Vagina (tissue), 2 donors: Measurements from ENCODE around the gene VEGFD.

Source experiments
- CTCF ChIP-seq, 3 experiments: fragments of 450-650 bp in 2 of 3; fragments of 200-600 bp in 1 of 3; sonication (generic) in 1 of 3; IDR thresholded peaks; one replicate each; pipeline ENCODE4 v1.5.1; 2017 to 2019; ENCODE audit warnings: antibody characterized with exemption in 3 of 3, mild to moderate bottlenecking in 2 of 3, moderate library complexity in 2 of 3
- POLR2AphosphoS5 ChIP-seq, 2 donors: sonication (generic); formaldehyde crosslinking; IDR thresholded peaks; one replicate each; pipeline ENCODE4 v1.9.0; 2017; ENCODE audit warnings: antibody characterized with exemption in 2 of 2, mild to moderate bottlenecking in 2 of 2, low read depth in 1 of 2; ENCODE audit not compliant: insufficient read depth in 1 of 2

DNA sequence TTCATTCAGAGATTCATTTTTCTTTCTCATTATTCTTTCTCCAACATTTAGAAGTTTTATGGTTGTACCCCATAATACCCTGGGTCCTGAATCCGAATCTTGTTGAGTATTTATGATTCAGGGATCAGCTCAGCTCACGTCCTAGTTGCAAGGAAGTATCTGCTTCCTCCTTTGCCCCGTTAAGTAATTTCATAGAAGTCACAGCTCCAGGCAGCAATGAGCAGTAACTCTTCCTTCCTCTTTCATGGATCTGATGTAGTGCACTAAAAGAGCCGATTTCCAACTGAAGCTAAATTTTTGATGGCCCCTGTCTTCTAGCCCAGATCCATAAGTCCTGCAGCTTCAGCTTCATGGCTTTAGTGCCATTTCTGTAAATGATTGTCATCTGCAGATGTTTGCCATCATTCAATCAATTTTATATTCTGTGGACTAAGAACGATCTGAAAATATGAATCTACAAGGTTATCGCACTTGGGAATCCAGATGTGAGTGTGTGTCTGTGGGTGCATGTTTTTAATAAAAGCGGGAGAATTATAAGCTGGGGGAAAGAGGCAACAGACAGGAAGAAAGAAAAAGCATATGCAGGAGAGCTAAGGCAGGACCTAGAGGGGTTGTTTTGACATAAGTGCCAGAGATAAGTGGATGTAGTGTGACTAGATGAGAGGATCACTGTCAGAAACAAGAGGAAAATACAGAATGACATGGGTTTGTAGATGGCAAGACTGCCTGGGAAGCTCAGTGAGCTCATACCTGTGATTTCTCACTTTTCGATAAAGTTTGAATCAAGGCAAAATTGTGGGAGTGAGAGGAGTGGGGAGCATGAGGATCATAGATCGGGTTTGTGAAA is 17.5 kb downstream of the VEGFD start:
- TF ChIP-seq CTCF (IDR thresholded peaks at IDR 0.05), result no peak
- TF ChIP-seq POLR2AphosphoS5 (IDR thresholded peaks at IDR 0.05; ENCODE audit: insufficient read depth in 1 of 2, low read depth in 1 of 2), result no peak
